ENCODE results near the gene FAT3.

FAT3 gene

DNA sequence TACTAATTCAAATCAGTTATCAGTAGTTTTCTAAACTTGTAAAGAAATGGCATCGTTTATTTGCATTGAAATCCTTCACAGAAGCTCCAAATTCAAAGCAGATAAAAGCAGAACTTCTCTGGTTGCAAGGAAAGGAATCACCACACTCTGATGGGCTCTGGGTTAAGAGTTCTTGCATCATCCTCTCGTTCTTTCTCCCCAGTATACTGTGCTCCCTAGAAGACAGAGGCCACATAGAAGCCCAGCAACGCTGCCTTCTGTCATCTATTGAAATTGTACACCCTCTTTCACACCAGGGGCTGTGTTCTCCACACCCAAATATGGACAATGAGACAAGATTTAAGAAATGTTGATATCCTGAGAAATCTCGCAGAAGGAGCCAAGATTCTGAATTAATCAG is 29.3 kb downstream of the FAT3 start:
- DNase-seq: no peak
- Histone ChIP-seq H3K36me3 (no peaks in the 10 kb centered on the region), H3K9me3 (ENCODE audit: severe bottlenecking) (no peaks in the 10 kb centered on the region), H3K4me3 (ENCODE audit: low read depth, low read length) (no peak overlapping the region), H3K27ac (no peak overlapping the region), H3K27me3 (ENCODE audit: insufficient read depth, low read depth, severe bottlenecking) (no peaks in the 10 kb centered on the region)
- TF ChIP-seq, protein P1, sequence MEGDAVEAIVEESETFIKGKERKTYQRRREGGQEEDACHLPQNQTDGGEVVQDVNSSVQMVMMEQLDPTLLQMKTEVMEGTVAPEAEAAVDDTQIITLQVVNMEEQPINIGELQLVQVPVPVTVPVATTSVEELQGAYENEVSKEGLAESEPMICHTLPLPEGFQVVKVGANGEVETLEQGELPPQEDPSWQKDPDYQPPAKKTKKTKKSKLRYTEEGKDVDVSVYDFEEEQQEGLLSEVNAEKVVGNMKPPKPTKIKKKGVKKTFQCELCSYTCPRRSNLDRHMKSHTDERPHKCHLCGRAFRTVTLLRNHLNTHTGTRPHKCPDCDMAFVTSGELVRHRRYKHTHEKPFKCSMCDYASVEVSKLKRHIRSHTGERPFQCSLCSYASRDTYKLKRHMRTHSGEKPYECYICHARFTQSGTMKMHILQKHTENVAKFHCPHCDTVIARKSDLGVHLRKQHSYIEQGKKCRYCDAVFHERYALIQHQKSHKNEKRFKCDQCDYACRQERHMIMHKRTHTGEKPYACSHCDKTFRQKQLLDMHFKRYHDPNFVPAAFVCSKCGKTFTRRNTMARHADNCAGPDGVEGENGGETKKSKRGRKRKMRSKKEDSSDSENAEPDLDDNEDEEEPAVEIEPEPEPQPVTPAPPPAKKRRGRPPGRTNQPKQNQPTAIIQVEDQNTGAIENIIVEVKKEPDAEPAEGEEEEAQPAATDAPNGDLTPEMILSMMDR (IDR thresholded peaks at IDR 0.05; ENCODE audit: low read depth, low read length): no peak

DNA sequence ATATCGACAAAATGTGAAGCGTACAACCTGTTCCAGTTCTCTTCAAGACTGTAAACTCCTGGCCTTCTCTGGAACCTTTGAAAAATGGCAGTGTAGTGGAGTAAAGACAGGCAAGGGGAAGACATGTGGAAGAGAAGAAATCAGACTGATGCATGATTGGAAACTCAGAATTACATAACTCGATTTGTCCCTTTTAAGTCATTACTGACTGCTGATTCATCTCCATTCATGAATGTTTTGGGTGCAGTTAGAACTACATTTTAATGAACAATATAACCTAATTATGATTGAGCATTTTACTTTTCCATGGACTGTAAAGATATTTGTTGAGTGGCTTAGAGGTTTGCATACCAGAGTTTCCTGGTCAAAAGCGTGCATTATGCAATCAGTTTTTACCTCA is 32.9 kb downstream of the FAT3 start:
- no peak for DNase-seq
- TF ChIP-seq, protein P1 (IDR thresholded peaks at IDR 0.05; ENCODE audit: low read depth, low read length): no peak
- H3K36me3 ChIP-seq: no peaks in the 10 kb centered on the region
- H3K27ac ChIP-seq: no peak overlapping the region
- H3K9me3 ChIP-seq (ENCODE audit: severe bottlenecking): no peaks in the 10 kb centered on the region
- H3K4me3 ChIP-seq (ENCODE audit: low read depth, low read length): no peak overlapping the region
- H3K27me3 ChIP-seq (ENCODE audit: insufficient read depth, low read depth, severe bottlenecking): no peaks in the 10 kb centered on the region

DNA sequence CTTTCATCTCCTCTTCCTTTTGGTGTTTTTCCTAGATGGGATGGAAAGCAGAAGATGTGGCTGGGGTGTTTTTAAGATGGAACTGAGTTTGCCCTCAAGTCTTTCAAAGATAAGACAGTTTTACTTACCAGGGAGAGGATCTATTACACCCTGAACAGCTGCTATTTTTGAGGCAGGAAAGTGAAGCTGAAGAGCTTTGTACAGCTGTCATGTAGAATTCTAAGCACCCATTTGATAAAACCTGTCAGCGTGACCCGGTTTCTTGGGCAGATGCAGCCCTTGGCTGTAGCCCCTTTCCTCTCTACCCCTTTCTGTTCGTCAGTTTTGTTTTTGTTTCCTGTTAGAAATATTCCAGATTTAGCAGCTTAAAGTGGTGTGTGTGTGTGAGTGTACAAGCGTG is 35.2 kb downstream of the FAT3 start:
- no peaks in the 10 kb centered on the region for H3K9me3 ChIP-seq (ENCODE audit: severe bottlenecking)
- no peaks in the 10 kb centered on the region for H3K27me3 ChIP-seq (ENCODE audit: insufficient read depth, low read depth, severe bottlenecking)
- DNase-seq: peak; percentile 6
- H3K36me3 ChIP-seq: no peaks in the 10 kb centered on the region
- TF ChIP-seq, protein P1 (IDR thresholded peaks at IDR 0.05; ENCODE audit: low read depth, low read length): no peak
- H3K27ac ChIP-seq: no peak overlapping the region
- no peak overlapping the region for H3K4me3 ChIP-seq (ENCODE audit: low read depth, low read length)

DNA sequence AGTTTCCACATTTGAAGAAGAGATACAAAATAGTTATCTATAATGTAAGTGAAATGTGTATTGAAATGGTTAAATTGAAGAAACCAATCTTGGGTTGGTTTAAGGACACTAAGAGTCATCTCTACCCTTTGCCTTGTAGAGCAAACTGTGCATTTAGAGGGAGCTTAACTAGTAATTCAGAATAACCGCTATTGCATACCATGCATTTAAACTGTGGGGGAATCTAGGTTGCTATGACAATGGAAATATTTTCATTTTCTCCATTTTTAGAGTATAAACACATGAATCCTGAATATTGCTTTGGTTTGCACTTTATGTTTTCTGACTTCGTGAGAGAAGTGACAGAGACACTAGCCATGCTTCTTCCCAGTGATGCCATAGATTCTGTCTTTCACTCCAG is 39.7 kb downstream of the FAT3 start:
- no peaks in the 10 kb centered on the region for H3K36me3 ChIP-seq
- no peak overlapping the region for H3K27ac ChIP-seq
- H3K9me3 ChIP-seq (ENCODE audit: severe bottlenecking): no peaks in the 10 kb centered on the region
- TF ChIP-seq, protein P1 (IDR thresholded peaks at IDR 0.05; ENCODE audit: low read depth, low read length): no peak
- no peak for DNase-seq
- no peak overlapping the region for H3K4me3 ChIP-seq (ENCODE audit: low read depth, low read length)
- no peaks in the 10 kb centered on the region for H3K27me3 ChIP-seq (ENCODE audit: insufficient read depth, low read depth, severe bottlenecking)

DNA sequence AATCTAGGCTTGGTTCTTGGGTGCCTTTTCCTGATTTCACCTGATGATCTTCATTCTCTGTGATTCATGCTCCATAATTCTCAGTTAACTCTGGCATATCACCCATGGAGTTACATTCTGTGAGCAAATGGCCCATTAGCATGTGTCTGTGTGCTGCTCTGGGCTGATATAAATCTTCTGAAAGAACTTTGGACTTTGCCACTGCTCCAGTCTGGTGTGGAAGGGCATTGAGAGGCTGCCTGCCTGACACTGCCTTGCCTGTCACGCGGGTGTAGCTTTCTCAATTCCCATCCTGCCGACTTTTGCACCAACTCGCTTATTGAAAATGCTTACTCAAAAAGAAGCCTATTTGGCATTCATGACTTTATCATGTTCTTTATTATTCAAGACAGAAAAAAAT is 42.2 kb downstream of the FAT3 start:
- Histone ChIP-seq H3K4me3 (ENCODE audit: low read depth, low read length) (no peak overlapping the region), H3K36me3 (no peaks in the 10 kb centered on the region), H3K27ac (no peak overlapping the region), H3K9me3 (ENCODE audit: severe bottlenecking) (no peaks in the 10 kb centered on the region), H3K27me3 (ENCODE audit: insufficient read depth, low read depth, severe bottlenecking) (no peaks in the 10 kb centered on the region)
- no peak for DNase-seq
- TF ChIP-seq, protein P1 (IDR thresholded peaks at IDR 0.05; ENCODE audit: low read depth, low read length): no peak

DNA sequence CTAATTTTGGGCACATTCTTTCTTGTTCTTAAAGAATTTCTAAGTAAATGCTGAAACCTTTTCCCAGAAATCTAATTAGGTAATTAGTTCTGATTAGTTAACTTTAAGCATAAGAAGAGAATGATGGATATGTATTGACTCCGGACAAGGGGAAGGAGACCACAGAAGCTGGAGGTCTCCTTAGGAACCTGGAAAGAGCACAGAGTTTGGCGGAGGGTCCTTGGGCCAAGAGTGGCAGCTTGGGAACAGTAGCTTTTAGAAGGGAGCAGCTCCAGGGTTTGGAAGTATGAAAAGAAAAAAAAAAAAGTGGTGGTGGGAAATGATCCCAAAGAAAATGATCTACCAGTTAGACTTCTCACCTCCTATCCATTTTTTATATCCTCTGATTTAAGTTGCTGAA is 42.7 kb downstream of the FAT3 start:
- H3K36me3 ChIP-seq: no peaks in the 10 kb centered on the region
- H3K9me3 ChIP-seq (ENCODE audit: severe bottlenecking): no peaks in the 10 kb centered on the region
- H3K27me3 ChIP-seq (ENCODE audit: insufficient read depth, low read depth, severe bottlenecking): no peaks in the 10 kb centered on the region
- no peak for DNase-seq
- TF ChIP-seq, protein P1 (IDR thresholded peaks at IDR 0.05; ENCODE audit: low read depth, low read length): no peak
- H3K27ac ChIP-seq: no peak overlapping the region
- H3K4me3 ChIP-seq (ENCODE audit: low read depth, low read length): no peak overlapping the region
